HG03060 (cell line): Measurements from ENCODE around the gene KIAA1217.

Experiments used
- ATAC-seq: cut with Tn5 transposase; IDR thresholded peaks from one replicate; pipeline ENCODE4 v1.9.1; 2021; ENCODE audit warnings: low read depth, moderate number of reproducible peaks; ENCODE audit not compliant: unreplicated experiment

KIAA1217 gene

GRCh38 chr10:24278176-24278889, 69.4 kb downstream of the KIAA1217 start:
- no peak for ATAC-seq

- no peak for ATAC-seq
Measured at GRCh38 chr10:24279166-24279565, 70.2 kb downstream of the KIAA1217 start.

GRCh38 chr10:24287559-24288195, 78.7 kb downstream of the KIAA1217 start:
- ATAC-seq = no peak

DNA sequence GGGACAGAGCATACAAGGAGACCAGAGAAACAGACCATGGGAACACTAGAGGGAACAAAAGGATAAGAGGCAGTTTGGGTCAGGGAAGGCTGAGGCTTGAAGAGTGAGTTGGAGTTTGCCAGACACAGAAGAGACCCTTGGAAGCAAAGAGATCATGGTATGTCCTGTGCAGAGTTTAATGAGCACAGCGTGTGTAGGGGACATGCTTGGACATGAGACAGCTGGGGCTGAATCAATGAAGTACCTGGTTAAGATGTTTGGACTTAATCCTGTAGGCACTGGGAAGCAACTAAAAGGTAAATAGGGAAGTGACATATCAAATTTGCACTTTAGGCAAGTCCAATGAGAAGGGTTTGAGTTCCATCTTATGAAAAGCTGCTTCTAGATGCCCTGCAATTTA, 79.6 kb downstream of the KIAA1217 start:
- no peak for ATAC-seq

DNA sequence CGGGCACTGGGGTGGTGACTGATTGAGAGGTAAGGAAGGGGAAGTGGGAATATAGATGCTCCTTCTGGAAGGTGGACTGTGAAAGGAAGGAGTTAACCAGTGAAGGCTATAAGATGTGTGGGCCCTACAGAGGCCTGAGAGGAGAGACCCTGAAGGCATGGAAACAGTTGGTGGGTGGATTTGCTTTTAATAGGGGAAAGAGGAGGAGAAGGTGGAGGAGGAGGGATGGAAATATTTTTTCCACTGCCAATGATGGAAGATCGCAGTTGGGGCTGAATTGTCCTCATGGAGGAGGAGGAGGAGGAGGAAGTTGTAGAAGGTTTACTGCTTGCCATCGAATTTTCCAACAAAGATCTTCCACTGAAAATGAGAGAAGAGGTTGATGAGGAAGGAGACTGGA, 80.3 kb downstream of the KIAA1217 start:
- no peak for ATAC-seq

DNA sequence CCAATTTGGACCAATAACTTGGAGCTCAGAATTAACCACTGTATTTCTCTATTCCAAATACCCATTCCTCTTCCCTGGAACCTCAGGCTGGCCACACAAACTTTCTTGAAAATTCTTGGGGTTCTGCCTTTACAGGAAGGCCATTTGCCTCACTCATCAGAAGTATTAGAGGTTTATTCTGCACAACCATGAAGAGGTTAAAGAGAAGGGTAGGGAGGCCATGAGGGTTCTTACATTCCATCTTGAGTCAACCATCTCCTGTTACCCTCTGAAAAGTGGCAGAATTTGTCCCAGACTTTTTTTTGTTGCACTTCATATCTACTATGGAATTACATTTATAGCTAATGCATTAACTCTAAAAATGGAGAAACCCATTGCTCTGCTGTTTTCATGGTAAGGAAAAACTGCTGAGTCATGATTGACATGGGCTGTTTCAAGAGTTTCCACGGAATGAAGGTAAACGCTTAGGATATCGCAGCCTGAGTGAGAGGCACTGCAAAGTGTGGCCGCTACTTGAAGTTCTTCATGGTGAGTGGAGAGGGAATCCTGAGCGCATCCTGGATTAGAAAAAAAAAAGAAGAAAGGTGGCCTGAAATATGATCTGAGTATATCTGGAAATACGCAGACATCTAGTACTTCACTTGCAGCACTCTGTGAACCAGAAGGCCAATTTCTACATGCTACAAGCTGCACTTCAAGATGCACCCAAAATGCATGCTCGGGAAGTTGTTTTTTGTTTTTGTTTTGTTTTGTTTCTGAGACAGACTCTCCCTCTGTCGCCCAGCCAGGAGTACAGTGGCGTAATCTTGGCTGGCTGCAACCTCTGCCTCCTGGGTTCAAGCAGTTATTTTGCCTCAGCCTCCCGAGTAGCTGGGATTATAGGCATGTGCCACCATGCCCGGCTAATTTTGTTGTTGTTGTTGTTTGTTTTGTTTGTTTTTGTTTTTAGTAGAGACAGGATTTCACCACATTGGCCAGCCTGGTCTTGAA, 83.7 kb downstream of the KIAA1217 start:
- no peak for ATAC-seq

DNA sequence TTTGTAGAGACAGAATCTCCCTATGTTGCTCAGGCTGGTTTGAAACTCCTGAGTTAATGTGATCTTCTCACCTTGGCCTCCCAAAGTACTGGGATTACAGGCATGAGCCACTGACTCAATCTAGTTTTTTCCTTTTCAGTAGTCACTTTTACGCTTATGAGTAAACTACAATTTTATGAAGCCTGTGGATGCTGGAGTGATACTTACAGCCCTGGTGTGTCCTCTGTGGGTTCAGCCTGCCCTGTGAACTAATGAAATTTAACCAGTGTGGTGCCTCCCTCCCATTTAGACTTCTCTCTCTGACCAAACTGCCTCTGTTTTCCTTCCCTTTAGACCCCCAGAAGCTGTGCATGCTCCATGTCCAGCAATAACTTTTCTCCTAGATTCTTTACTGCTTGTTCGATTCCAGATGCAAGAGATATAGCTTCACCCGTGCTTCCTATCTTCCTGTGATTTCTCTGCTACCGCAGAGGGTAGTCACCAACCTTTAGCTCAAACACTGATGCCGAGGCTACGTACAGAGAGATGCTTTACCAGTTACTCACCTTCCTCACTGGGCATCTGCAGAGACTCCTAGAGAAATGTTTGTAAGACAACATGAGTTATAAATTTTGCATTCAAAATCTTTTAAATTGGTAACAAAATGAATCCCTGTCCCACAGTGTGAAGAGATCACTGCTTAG, 90.8 kb downstream of the KIAA1217 start:
- ATAC-seq = no peak

GRCh38 chr10:24303522-24304310, 94.8 kb downstream of the KIAA1217 start:
- no peak for ATAC-seq

GRCh38 chr10:24305551-24306506, 96.9 kb downstream of the KIAA1217 start:
- ATAC-seq = no peak

DNA sequence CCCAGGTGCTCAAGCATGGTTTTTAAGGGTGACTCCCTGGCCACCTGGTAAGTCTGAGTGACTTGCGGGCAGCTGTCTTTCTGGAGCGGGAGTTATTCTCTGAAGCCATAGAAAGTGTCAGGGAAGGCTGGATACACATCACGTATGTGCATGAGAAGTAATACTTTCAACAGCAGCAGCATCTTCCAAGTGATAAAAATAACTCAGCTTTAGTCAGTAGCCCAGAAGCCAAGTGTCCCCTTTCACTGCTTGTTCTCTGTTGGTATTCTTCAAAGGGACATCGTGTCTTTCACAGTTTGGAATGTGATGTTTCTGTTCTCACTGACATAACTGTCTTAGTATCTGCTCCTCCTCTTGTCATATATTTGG, 97.6 kb downstream of the KIAA1217 start:
- ATAC-seq = no peak

DNA sequence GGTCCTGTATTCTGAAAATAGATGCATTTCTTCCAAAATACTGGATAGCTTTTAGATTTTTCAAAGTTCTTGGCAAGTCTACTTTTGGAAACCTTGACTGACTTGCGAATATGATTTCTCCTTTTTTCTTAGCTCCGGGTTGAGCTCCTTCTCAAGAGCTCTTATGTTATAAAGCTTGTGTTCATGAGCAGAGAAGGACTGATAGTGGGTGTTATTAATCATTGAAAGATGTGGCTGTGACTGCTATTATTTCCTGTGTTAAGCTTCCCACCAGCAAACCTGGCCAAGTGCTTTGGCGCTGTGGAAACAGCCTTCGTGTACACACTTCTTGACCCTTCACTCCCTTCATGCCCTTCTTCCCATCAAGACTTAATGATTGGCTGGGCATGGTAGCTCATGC, 98.2 kb downstream of the KIAA1217 start:
- ATAC-seq = no peak

GRCh38 chr10:24307696-24308485, 99.0 kb downstream of the KIAA1217 start:
- ATAC-seq = no peak

DNA sequence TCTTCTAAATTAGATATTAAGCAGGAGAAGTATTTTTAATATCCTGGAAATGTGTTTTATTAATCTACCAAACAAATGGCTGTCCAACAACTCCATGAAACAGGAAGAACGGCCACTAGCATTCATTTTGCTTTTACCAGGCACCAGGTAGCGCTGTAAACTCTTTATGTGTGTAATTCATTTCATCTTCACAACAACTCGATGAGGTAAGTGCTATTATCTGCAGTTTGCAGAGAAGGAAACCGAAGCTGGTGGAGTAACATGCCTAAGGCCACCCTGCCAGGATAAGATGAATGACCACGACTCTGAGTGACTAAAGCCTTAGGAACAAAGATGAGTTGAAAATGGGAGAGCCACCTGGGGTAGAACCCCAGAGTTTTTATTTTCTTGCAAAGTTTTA, 101.2 kb downstream of the KIAA1217 start:
- no peak for ATAC-seq

- no peak for ATAC-seq
Measured at GRCh38 chr10:24311888-24312287, 103.0 kb downstream of the KIAA1217 start.

GRCh38 chr10:24313283-24313682, 104.3 kb downstream of the KIAA1217 start:
- ATAC-seq = no peak

DNA sequence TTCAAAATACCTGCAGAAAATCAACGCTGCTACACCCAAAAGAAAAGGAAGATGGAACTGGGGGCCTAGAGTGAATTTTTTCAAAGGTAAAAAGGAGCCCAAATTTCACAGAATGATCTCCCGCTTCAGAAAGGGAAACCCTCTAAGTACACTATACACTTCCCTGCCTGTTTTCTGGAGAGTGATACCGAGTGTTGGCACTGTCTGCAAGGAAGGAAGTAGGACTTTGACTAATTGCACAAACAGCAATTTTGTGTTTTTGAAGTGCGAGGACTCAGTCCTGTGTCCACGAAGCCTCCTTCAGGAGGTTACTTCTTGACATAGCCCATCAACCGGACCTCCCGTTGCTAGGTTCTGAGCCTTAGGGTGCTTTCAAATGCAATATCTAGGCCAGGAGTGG, 106.3 kb downstream of the KIAA1217 start:
- no peak for ATAC-seq

DNA sequence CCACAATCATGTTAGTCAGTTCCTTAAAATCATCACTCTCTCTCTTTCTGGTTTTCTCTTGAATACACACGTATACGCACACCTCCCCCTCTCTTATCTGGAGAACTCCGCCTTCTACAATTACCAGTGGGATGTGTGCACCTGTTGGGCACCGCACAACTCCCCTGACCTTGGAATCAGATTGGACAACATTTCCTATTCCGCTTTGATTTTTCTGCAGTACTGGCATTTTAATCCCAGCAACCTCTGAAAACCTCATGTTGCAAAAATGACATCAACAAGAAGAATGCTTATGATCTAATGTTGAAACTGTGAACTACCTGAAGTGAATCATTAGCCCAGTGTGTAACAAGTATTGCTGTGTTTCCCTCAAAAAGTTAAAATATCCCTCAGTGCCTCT, 109.6 kb downstream of the KIAA1217 start:
- ATAC-seq = no peak

- ATAC-seq = no peak
Measured at GRCh38 chr10:24320373-24320772, 111.4 kb downstream of the KIAA1217 start.
